ENCODE data around the gene UBE3A. TPM values are rescaled to one million over a fixed set of nuclear protein-coding genes. Genes with fewer than 3 reads are reported as not detected.
A peak's percentile ranks its signal among the peaks of the same experiment; 100 is the strongest.

Gene UBE3A
- total RNA-seq, 2 experiments from 2014 or later: 102 to 110 TPM

- Mint-ChIP-seq H3K4me1 (ENCODE audit: low read depth) (no peaks in the 10 kb centered on the region), H3K27me3 (peaks cover 8% of the 10 kb centered on the region), H3K4me3 (no peak overlapping the region), H3K27ac (no peak overlapping the region), H3K36me3 (ENCODE audit: low read depth) (peaks cover 2% of the 10 kb centered on the region), H3K9me3 (peaks cover 4% of the 10 kb centered on the region)
- DNase-seq: no peak
- CTCF ChIA-PET: no interaction called here
- ATAC-seq: no peak
- intact Hi-C loops (cut with micrococcal nuclease): no loop called here
- POLR2A ChIA-PET: no interaction called here
- TF ChIP-seq, protein P1, sequence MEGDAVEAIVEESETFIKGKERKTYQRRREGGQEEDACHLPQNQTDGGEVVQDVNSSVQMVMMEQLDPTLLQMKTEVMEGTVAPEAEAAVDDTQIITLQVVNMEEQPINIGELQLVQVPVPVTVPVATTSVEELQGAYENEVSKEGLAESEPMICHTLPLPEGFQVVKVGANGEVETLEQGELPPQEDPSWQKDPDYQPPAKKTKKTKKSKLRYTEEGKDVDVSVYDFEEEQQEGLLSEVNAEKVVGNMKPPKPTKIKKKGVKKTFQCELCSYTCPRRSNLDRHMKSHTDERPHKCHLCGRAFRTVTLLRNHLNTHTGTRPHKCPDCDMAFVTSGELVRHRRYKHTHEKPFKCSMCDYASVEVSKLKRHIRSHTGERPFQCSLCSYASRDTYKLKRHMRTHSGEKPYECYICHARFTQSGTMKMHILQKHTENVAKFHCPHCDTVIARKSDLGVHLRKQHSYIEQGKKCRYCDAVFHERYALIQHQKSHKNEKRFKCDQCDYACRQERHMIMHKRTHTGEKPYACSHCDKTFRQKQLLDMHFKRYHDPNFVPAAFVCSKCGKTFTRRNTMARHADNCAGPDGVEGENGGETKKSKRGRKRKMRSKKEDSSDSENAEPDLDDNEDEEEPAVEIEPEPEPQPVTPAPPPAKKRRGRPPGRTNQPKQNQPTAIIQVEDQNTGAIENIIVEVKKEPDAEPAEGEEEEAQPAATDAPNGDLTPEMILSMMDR (IDR thresholded peaks at IDR 0.05): no peak
These were observed 7.3 kb upstream of the UBE3A start for GRCh38 chr15:25446076-25446475.

DNA sequence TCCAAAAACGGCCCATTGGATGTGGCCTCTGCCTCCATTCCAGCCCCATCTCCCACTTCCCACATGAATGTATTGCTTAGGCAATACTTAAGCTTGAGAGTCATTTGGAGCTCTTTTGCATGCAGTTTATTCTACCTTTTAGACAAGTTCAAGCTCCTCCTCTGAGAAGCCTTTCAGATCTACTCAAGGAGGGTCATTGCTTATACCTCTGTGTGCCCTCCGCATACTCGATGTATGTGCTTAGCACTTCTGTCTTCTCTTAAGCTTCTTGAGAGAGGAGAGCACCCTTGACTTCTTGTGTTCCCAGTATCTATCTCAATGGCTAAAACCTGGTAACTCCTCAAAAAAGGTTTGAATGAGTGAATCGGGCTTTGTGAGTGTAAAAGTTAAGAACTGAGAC is 6.6 kb upstream of the UBE3A start:
- intact Hi-C loops (cut with micrococcal nuclease): no loop called here
- Mint-ChIP-seq H3K9me3 (peaks cover 2% of the 10 kb centered on the region), H3K36me3 (ENCODE audit: low read depth) (peaks cover 4% of the 10 kb centered on the region), H3K27ac (no peak overlapping the region), H3K27me3 (peaks cover 6% of the 10 kb centered on the region), H3K4me3 (no peak overlapping the region), H3K4me1 (ENCODE audit: low read depth) (no peaks in the 10 kb centered on the region)
- ChIA-PET CTCF (interaction anchor here (1.6 kb wide), 1 partner anchor 8 kb away, joined by 4 read pairs; no protein-coding TSS in a partner anchor), POLR2A (no interaction called here)
- ATAC-seq (no peak), DNase-seq (no peak)
- TF ChIP-seq, protein P1 (IDR thresholded peaks at IDR 0.05): no peak

- Mint-ChIP-seq H3K27ac (no peak overlapping the region), H3K9me3 (no peaks in the 10 kb centered on the region), H3K4me1 (ENCODE audit: low read depth) (peaks cover 12% of the 10 kb centered on the region), H3K27me3 (no peaks in the 10 kb centered on the region), H3K36me3 (ENCODE audit: low read depth) (peaks cover 6% of the 10 kb centered on the region), H3K4me3 (no peak overlapping the region)
- intact Hi-C loops (cut with micrococcal nuclease): no loop called here
- TF ChIP-seq, protein P1 (IDR thresholded peaks at IDR 0.05): no peak
- ChIA-PET POLR2A (no interaction called here), CTCF (no interaction called here)
- ATAC-seq (no peak), DNase-seq (no peak)
These were observed 2.3 kb upstream of the UBE3A start for GRCh38 chr15:25441111-25441510.

- ATAC-seq: peak; percentile 10
- Mint-ChIP-seq H3K36me3 (ENCODE audit: low read depth) (peaks cover 16% of the 10 kb centered on the region), H3K27me3 (no peaks in the 10 kb centered on the region), H3K4me3 (peak overlapping the region; percentile 88), H3K27ac (peak overlapping the region; percentile 95), H3K9me3 (no peaks in the 10 kb centered on the region), H3K4me1 (ENCODE audit: low read depth) (peaks cover 29% of the 10 kb centered on the region)
- DNase-seq: no peak
- CTCF ChIA-PET: interaction anchor here (1.2 kb wide), 1 partner anchor 16 kb away, joined by 4 read pairs; no protein-coding TSS in a partner anchor
- intact Hi-C loops (cut with micrococcal nuclease): loop anchor here (10.0 kb wide), 1 partner anchor 85 kb away; no protein-coding TSS in a partner anchor
- TF ChIP-seq, protein P1 (IDR thresholded peaks at IDR 0.05): no peak
- POLR2A ChIA-PET: interaction anchor here (0.7 to 1.1 kb wide), 3 partner anchors 9 to 458 kb away, joined by 3 to 6 read pairs (median 4); no protein-coding TSS in a partner anchor
These were observed 579 bp upstream of the UBE3A start for GRCh38 chr15:25439369-25439836.

DNA sequence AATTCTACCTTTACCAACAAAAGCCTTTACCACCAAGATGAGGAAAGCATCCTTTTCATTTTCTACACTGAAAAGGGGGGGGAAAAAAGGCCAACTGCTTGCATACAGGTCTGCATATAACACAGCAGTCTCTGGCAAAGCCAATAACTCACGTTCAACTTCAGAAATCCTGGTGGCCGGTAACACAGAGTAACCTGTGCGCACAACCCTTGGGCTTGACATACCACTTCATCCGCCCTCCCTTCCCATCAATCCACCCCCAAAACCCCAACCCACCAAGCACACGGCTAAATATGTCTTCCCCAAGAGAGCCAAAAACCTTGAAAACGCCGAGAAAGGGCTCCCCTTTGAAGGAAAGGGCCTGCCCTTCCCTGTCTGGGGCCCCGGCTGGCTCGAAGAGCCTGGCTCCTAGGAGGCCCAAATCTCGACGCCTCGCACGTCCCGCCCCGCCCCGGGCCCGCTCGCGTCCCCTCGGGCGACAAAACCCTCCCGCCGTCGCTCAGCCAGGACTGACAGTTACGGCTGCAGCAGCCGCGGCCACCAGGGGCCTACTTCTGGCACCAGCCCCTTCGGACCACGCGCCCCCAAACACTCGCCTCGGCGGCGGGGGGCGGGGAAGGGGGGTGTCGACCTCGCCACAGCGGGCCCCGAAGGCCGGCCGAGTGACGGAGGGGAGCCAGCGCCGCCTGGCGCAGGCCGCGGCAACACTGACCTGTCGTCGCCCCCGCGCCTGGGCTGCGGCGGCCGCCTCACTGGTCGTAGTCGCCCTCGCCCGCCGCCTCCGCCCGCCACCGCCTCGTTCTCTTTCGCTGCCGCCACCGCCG is 835 bp downstream of the UBE3A start:
- Mint-ChIP-seq H3K36me3 (ENCODE audit: low read depth) (peaks cover 16% of the 10 kb centered on the region), H3K27ac (peak overlapping the region; percentile 86), H3K27me3 (no peaks in the 10 kb centered on the region), H3K4me1 (ENCODE audit: low read depth) (peaks cover 32% of the 10 kb centered on the region), H3K4me3 (peak overlapping the region; percentile 88), H3K9me3 (no peaks in the 10 kb centered on the region)
- CTCF ChIA-PET: interaction anchor here (1.4 kb wide), 1 partner anchor 44 kb away, joined by 3 read pairs; no protein-coding TSS in a partner anchor
- peak; percentile 67 for DNase-seq
- intact Hi-C loops (cut with micrococcal nuclease): loop anchor here (10.0 kb wide), 1 partner anchor 83 kb away; no protein-coding TSS in a partner anchor
- peak; percentile 20 for ATAC-seq
- POLR2A ChIA-PET: interaction anchor here (1.0 kb wide), 1 partner anchor 20 kb away, joined by 3 read pairs; no protein-coding TSS in a partner anchor
- TF ChIP-seq, protein P1 (IDR thresholded peaks at IDR 0.05): peak; percentile 38

Data from activated CD8-positive, alpha-beta T cell treated with anti-CD3 and anti-CD28 coated beads for 36 hours (primary cell).